ENCODE measurements around the gene SEPTIN10. TPM values are rescaled to one million over a fixed set of nuclear protein-coding genes. Genes with fewer than 3 reads are reported as not detected.

The SEPTIN10 gene
- total RNA-seq, 1 experiment from 2014 or later: 105 TPM

DNA sequence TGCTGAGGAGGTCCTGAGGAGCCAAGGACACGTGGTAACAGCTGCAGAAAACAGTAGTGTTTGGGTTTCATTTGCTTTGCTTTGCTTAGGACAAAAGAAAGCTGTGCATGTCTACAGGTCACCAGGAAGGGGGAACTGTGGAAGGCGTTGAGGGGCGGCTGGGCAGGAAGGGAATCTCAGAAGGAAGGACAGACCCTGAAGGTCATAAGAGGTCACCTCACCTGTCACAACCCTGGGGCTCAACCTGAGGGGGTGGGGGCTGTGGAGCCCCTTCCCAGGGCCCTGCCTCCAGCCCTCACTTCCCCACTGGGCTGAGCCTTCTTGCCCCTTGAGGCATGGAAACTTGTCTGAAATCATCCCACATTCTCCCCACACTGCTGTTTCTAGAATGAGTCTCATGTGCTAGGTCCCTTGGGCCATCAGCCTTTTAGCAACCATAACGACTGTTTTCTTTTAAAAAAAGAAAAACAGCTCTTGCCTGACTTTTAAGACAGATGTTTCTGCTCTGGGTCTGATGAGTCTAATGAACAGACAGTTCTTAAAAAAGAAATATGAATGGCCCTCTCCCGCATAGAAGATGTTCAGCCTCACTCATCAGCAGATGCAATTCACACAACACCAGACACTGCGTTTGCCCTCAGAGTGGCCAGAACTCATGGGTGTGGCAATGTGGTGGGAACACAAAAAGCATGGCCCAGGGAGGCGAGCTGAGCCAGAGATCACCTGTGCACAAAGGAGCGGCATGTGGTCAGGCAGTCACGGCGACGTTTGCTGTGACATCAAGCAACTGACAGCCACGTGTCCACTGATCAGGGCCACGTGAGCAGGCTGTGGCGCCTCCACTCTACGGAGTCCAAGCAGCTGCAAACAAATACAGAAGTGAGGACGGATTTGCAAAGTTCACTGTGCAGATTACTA lies 84.0 kb downstream of the SEPTIN10 start:
- no peak overlapping the region for H3K27ac Mint-ChIP-seq (ENCODE audit: low read depth, unreplicated experiment)
- H3K4me3 Mint-ChIP-seq (ENCODE audit: unreplicated experiment): no peak overlapping the region
- no peaks in the 10 kb centered on the region for H3K36me3 Mint-ChIP-seq (ENCODE audit: insufficient read depth, unreplicated experiment)
- BruUV-seq (replicated peaks): no TSS peak
- TF ChIP-seq, protein P1, sequence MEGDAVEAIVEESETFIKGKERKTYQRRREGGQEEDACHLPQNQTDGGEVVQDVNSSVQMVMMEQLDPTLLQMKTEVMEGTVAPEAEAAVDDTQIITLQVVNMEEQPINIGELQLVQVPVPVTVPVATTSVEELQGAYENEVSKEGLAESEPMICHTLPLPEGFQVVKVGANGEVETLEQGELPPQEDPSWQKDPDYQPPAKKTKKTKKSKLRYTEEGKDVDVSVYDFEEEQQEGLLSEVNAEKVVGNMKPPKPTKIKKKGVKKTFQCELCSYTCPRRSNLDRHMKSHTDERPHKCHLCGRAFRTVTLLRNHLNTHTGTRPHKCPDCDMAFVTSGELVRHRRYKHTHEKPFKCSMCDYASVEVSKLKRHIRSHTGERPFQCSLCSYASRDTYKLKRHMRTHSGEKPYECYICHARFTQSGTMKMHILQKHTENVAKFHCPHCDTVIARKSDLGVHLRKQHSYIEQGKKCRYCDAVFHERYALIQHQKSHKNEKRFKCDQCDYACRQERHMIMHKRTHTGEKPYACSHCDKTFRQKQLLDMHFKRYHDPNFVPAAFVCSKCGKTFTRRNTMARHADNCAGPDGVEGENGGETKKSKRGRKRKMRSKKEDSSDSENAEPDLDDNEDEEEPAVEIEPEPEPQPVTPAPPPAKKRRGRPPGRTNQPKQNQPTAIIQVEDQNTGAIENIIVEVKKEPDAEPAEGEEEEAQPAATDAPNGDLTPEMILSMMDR (IDR thresholded peaks at IDR 0.05; ENCODE audit: unreplicated experiment): no peak
- DNase-seq (ENCODE audit: unreplicated experiment): no peak
- no peaks in the 10 kb centered on the region for H3K27me3 Mint-ChIP-seq (ENCODE audit: insufficient read depth, unreplicated experiment)
- H3K9me3 Mint-ChIP-seq (ENCODE audit: unreplicated experiment): no peaks in the 10 kb centered on the region
- ChIA-PET CTCF (interaction anchor here (1.5 to 2.2 kb wide), 3 partner anchors 12 to 21 kb away, joined by 3 to 6 read pairs (median 5); no protein-coding TSS in a partner anchor), POLR2A (no interaction called here)
- intact Hi-C loops (cut with micrococcal nuclease): no loop called here
- H3K4me1 Mint-ChIP-seq (ENCODE audit: insufficient read depth, unreplicated experiment): peaks cover 6% of the 10 kb centered on the region

DNA sequence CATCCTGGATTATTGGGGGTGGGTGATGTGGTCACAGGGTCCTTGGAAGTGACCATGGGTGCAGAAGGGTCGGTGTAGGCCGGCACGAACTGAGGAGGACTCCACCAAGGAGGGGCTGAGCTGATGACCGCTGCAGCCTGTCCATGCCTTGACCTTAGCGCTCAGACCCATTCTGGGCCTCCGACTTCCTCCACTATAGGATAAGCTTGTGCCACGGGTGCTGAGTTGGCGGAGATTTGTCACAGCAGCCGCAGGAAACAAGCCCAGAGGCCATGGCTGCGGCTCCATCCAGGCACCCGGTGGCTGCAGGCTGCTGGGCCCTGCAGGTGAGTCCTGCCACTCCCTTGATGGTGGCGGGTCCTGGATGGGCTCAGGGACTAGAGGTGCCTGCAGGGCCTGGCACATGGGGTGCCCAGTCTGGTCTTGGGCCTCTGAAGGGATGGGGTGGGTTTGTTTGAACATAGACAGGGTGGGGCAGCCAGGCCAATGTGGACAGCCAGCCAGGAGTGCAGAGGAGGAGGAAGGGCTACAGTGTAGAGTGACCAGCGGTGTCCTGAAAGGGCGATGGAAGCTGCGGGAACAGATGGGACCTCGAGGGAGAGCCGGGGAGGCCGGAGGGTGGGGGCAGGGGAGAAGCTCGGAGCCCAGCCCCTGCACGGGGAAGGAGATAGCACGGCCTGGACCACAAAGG lies 84.8 kb downstream of the SEPTIN10 start:
- TF ChIP-seq, protein P1 (IDR thresholded peaks at IDR 0.05; ENCODE audit: unreplicated experiment): no peak
- DNase-seq (ENCODE audit: unreplicated experiment): no peak
- no peak overlapping the region for H3K27ac Mint-ChIP-seq (ENCODE audit: low read depth, unreplicated experiment)
- BruUV-seq (replicated peaks): no TSS peak
- H3K4me3 Mint-ChIP-seq (ENCODE audit: unreplicated experiment): no peak overlapping the region
- ChIA-PET CTCF (interaction anchor here (0.6 to 2.2 kb wide), 4 partner anchors 11 to 20 kb away, joined by 3 to 6 read pairs (median 4); no protein-coding TSS in a partner anchor), POLR2A (no interaction called here)
- peaks cover 6% of the 10 kb centered on the region for H3K4me1 Mint-ChIP-seq (ENCODE audit: insufficient read depth, unreplicated experiment)
- H3K9me3 Mint-ChIP-seq (ENCODE audit: unreplicated experiment): no peaks in the 10 kb centered on the region
- H3K27me3 Mint-ChIP-seq (ENCODE audit: insufficient read depth, unreplicated experiment): no peaks in the 10 kb centered on the region
- intact Hi-C loops (cut with micrococcal nuclease): no loop called here
- no peaks in the 10 kb centered on the region for H3K36me3 Mint-ChIP-seq (ENCODE audit: insufficient read depth, unreplicated experiment)

DNA sequence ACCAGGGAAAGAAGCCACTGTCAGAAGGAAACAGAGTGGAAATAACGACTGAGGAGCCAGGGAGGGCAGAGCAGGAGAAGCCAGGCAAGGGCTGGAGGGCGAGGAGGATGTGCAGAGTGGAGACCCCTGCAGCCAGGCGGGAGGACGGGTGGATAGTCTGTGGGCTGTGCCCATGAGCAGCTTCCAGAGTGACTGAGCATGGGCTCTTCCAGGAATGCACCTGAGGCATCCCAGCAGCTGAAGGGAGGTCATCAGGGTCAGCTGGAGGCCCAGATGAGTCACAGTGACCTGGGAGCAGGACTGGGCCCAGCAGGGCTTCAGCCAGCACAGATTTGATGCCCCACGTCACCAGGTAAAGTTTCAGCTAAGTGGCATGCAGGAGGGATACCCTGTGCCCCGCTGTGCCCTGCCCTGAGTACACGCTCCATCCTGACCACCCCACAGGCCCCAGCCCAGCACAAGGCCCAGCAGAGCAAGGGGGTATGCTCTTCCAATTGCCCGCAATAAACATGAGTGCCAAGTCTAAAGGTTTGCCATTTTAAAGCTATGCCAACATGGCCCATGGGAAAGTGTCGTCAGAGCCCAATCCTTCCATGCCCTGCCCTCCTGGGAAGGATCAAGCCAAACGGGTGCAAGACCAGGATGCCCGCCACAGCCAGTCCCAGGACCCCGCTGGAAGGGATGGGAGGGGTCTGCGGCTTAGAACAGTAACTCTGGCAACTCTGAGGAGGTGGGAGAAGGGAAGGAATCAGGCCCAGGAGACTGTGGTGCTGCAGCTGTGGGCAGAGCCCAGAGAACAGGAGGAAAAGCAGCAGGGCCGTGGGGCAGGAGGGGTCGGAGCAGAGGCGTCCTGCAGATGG lies 85.7 kb downstream of the SEPTIN10 start:
- Mint-ChIP-seq H3K4me3 (ENCODE audit: unreplicated experiment) (no peak overlapping the region), H3K9me3 (ENCODE audit: unreplicated experiment) (no peaks in the 10 kb centered on the region), H3K36me3 (ENCODE audit: insufficient read depth, unreplicated experiment) (no peaks in the 10 kb centered on the region), H3K27ac (ENCODE audit: low read depth, unreplicated experiment) (no peak overlapping the region), H3K4me1 (ENCODE audit: insufficient read depth, unreplicated experiment) (peaks cover 6% of the 10 kb centered on the region), H3K27me3 (ENCODE audit: insufficient read depth, unreplicated experiment) (no peaks in the 10 kb centered on the region)
- no peak for DNase-seq (ENCODE audit: unreplicated experiment)
- TF ChIP-seq, protein P1 (IDR thresholded peaks at IDR 0.05; ENCODE audit: unreplicated experiment): no peak
- ChIA-PET POLR2A (no interaction called here), CTCF (interaction anchor here (0.6 to 2.2 kb wide), 4 partner anchors 10 to 19 kb away, joined by 3 to 6 read pairs (median 4); no protein-coding TSS in a partner anchor)
- no TSS peak for BruUV-seq (replicated peaks)
- intact Hi-C loops (cut with micrococcal nuclease): no loop called here
